ENCODE results near the gene FMNL3.
A peak's percentile ranks its signal among the peaks of the same experiment; 100 is the strongest.

Gene FMNL3

DNA sequence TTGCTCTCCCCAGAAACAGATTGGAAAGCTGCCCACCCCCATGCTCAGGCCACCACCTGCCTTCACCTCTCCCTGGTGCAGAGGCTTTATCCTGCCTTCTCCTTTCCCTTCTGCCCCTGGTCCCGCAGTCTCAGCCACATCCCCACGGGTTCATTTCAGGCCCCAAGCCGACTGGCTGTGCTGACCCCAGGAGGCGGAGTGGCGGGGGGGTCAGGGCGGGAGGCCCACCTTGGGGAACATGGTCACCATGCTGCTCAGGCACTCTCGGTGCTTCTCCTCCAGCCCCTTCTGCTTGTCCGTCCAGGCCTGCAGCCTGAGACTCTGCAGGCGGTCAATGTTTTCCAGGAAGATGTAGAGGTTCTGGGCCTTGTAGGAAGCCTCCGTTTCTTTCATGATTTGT, 108.7 kb downstream of the FMNL3 start:
- Histone ChIP-seq H3K4me3 (ENCODE audit: low read depth, low read length) (no peak overlapping the region), H3K27me3 (ENCODE audit: insufficient read depth, low read depth, severe bottlenecking) (no peaks in the 10 kb centered on the region), H3K27ac (no peak overlapping the region), H3K9me3 (ENCODE audit: severe bottlenecking) (no peaks in the 10 kb centered on the region), H3K36me3 (no peaks in the 10 kb centered on the region)
- DNase-seq = peak; percentile 44
- TF ChIP-seq, protein P1, sequence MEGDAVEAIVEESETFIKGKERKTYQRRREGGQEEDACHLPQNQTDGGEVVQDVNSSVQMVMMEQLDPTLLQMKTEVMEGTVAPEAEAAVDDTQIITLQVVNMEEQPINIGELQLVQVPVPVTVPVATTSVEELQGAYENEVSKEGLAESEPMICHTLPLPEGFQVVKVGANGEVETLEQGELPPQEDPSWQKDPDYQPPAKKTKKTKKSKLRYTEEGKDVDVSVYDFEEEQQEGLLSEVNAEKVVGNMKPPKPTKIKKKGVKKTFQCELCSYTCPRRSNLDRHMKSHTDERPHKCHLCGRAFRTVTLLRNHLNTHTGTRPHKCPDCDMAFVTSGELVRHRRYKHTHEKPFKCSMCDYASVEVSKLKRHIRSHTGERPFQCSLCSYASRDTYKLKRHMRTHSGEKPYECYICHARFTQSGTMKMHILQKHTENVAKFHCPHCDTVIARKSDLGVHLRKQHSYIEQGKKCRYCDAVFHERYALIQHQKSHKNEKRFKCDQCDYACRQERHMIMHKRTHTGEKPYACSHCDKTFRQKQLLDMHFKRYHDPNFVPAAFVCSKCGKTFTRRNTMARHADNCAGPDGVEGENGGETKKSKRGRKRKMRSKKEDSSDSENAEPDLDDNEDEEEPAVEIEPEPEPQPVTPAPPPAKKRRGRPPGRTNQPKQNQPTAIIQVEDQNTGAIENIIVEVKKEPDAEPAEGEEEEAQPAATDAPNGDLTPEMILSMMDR (IDR thresholded peaks at IDR 0.05; ENCODE audit: low read depth, low read length) = no peak

DNA sequence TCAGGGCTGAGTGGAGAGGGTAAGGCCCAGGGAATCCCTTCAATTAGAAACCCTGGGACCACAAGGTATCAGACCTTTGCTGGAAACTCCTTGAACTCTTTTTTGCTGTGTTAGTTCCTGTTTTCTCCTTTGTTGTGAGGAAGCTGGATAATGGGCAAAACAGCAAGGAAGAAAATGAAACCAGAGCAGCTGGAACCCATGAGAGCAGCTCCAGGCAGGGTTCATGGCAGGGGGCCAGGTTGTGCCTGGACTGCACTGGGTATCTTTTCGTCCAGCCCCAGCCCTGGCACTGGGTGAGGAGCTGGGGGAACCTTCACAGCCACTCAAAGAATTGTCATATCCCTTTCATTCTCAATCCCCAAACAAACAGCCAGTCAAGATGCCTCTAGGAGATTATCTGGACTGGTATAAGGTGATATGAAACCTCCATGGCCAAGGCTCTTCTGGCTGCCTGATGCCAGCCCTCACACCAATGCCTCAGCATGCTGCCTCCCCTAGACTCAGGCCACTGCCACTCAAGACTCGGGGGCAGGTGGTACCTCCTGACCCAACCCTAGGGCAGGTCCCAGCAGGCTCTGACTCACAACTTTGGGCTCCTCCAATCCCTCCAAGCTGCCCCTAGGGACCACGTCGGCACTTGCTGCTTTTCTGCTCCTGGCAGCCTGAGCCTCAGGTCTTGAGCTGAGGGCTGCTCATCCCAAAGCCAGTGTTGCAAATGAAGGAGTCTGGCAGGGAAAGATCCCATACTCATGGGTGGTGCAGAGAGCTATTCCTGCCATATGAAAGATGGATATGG, 118.3 kb downstream of the FMNL3 start:
- Histone ChIP-seq H3K27me3 (ENCODE audit: insufficient read depth, low read depth, severe bottlenecking) (no peaks in the 10 kb centered on the region), H3K4me3 (ENCODE audit: low read depth, low read length) (no peak overlapping the region), H3K36me3 (no peaks in the 10 kb centered on the region; the same call in 1 of the 2 replicates), H3K27ac (no peak overlapping the region), H3K9me3 (ENCODE audit: severe bottlenecking) (no peaks in the 10 kb centered on the region)
- TF ChIP-seq, protein P1 (IDR thresholded peaks at IDR 0.05; ENCODE audit: low read depth, low read length) = no peak
- DNase-seq = no peak

DNA sequence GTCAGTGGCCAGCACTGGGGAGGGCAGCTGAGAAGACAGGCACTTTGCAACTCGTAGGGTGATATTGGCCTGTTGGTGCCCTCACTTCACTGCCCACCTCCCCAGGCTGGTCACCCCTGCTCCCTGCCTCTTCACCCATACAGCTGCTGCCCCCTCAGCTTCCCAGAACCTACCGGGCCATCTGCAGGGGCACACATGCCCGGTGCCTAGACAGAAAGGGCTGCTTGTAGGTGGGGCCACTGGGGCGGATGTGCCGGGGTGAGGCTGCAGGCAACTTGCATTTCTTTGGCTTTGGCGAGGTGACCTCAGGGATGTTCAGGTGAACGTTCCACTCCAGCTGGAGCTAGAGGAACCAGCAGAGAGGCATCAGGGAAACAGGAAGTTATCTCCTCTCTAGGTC, 118.9 kb downstream of the FMNL3 start:
- Histone ChIP-seq H3K27me3 (ENCODE audit: insufficient read depth, low read depth, severe bottlenecking) (no peaks in the 10 kb centered on the region), H3K4me3 (ENCODE audit: low read depth, low read length) (no peak overlapping the region), H3K9me3 (ENCODE audit: severe bottlenecking) (no peaks in the 10 kb centered on the region), H3K27ac (no peak overlapping the region), H3K36me3 (no peaks in the 10 kb centered on the region; the same call in 1 of the 2 replicates)
- TF ChIP-seq, protein P1 (IDR thresholded peaks at IDR 0.05; ENCODE audit: low read depth, low read length) = no peak
- no peak for DNase-seq

DNA sequence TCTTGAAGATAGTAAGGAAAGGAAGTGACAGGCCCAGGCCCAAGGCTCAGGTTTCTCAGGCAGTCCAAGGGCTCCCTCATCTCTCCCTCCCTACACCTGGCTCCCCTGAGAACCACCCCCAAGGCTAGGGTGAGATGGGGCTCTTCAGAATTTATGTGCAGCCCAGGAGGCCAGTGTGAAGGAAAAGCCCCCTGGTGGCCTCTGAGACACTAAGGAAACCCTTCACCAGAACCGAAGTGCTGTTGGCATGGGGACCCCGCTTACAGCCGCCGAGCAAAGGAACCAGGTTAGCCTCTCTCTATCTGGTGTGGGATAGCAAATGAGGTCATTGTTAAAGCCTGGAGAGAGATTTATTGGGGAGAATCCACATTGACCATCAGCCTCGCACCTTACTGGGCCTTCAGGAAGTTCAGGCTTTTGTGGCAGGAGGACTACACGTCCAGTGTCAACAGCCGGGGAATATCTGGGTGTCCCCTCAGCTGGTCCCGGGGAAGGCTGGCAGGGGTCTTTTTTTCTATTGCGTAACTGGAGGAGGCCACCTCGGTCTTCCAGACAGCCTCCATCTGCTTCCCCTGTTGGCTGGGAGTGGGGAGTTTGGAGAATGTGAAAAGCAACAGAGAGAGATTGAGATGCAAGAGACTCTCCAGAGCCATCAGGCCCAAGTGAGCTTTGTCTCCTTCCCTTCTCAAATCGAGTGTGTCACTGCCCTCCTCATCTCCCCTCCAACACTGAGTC, 119.9 kb downstream of the FMNL3 start:
- H3K36me3 ChIP-seq = no peaks in the 10 kb centered on the region; the same call in none of the 2 replicates
- TF ChIP-seq, protein P1 (IDR thresholded peaks at IDR 0.05; ENCODE audit: low read depth, low read length) = peak; percentile 21; the same call in 1 of the 2 replicates
- no peaks in the 10 kb centered on the region for H3K27me3 ChIP-seq (ENCODE audit: insufficient read depth, low read depth, severe bottlenecking)
- DNase-seq = no peak
- no peak overlapping the region for H3K27ac ChIP-seq
- H3K9me3 ChIP-seq (ENCODE audit: severe bottlenecking) = no peaks in the 10 kb centered on the region
- H3K4me3 ChIP-seq (ENCODE audit: low read depth, low read length) = no peak overlapping the region

Measured in WERI-Rb-1 (cell line).